Gastroesophageal sphincter (tissue), 4 donors: Measurements from ENCODE around the gene CGA. TPM values are rescaled to one million over a fixed set of nuclear protein-coding genes. Genes with fewer than 3 reads are reported as not detected.

ENCODE experiments used
- ATAC-seq: fragments of 150-250 bp; one replicate; pipeline ENCODE4 v1.9.1; 2016; ENCODE audit warnings: mild to moderate bottlenecking, moderate library complexity
- H3K27ac ChIP-seq, 4 donors: fragments of 200-600 bp; sonication (generic) in 3 of 4; 1 replicate in 3 of 4; 2 replicates in 1 of 4; pipeline ENCODE4 v1.5.1; 2016 to 2019
- H3K27me3 ChIP-seq: fragments of 200-600 bp; sonication (generic); one replicate; pipeline ENCODE4 v1.5.1; 2019
- H3K36me3 ChIP-seq, 2 donors: fragments of 200-600 bp; sonication (generic); one replicate each; pipeline ENCODE4 v1.5.1; 2019; ENCODE audit warnings: control low read depth in 1 of 2
- H3K4me1 ChIP-seq, 3 donors: fragments of 200-600 bp; sonication (generic); 1 replicate in 2 of 3; 2 replicates in 1 of 3; pipeline ENCODE4 v1.5.1; 2016 to 2019; ENCODE audit warnings: control low read depth in 2 of 3
- H3K4me3 ChIP-seq, 2 donors: fragments of 200-600 bp; sonication (generic); one replicate each; pipeline ENCODE4 v1.5.1; 2019; ENCODE audit warnings: mild to moderate bottlenecking in 1 of 2, moderate library complexity in 1 of 2
- H3K9me3 ChIP-seq, 3 donors: fragments of 200-600 bp; sonication (generic); one replicate each; pipeline ENCODE4 v1.5.1; 2017 to 2019; ENCODE audit warnings: control low read depth in 2 of 3
- CTCF ChIP-seq, 4 experiments: fragments of 200-600 bp in 2 of 4; fragments of 450-650 bp in 2 of 4; sonication (generic) in 1 of 4; IDR thresholded peaks; one replicate each; pipeline ENCODE4 v1.5.1; 2017 to 2019; ENCODE audit warnings: antibody characterized with exemption in 4 of 4, mild to moderate bottlenecking in 2 of 4, moderate library complexity in 2 of 4
- EP300 ChIP-seq: sonication (generic); formaldehyde crosslinking; IDR thresholded peaks from one replicate; pipeline ENCODE4 v1.6.1; 2017; ENCODE audit warnings: antibody characterized with exemption, mild to moderate bottlenecking
- POLR2A ChIP-seq, 2 donors: fragments of 450-650 bp; IDR thresholded peaks; one replicate each; pipeline ENCODE4 v1.6.1; 2017; ENCODE audit warnings: antibody characterized with exemption in 2 of 2, mild to moderate bottlenecking in 2 of 2, moderate library complexity in 1 of 2
- POLR2AphosphoS5 ChIP-seq: sonication (generic); formaldehyde crosslinking; IDR thresholded peaks from one replicate; pipeline ENCODE4 v1.6.1; 2017; ENCODE audit warnings: antibody characterized with exemption
- WGBS, 2 donors: methylation state at CpG; one replicate each; pipeline ENCODE4 v1.1.5; 2018; ENCODE audit warnings: low coverage in 1 of 2; 5-methylcytosine and 5-hydroxymethylcytosine counted together
- total RNA-seq, 4 donors: library from RNA; depleted of rRNA; stranded (reverse); fragments of >200 nt; gene quantifications; one replicate each; pipeline ENCODE4 v1.1.0, GENCODE V29; 2016

Gene CGA
- total RNA-seq, 4 donors from 2014 or later, result not detected

DNA sequence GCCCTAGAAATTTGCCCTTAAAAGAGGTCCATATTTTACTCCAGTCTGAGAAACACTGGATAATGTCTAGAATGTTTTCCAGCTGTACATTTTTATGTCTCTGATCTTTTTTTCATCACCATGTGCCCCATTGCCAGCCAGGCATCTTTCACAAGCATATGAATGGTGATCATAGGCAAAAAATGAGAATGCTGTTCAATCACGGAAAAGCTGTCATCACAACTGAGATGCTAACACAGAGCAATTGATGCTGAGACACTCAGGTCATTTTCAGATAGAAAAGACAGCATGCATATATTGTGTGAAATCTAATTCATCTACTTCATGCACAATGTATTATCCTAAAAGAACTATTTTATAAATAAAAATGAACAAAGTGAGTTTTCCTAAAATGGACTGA, 41.6 kb downstream of the CGA start:
- TF ChIP-seq EP300, result no peak
- TF ChIP-seq POLR2AphosphoS5, result no peak
- TF ChIP-seq POLR2A (IDR thresholded peaks at IDR 0.05), result no peak
- no peak for TF ChIP-seq CTCF (IDR thresholded peaks at IDR 0.05)

GRCh38 chr6:87049779-87050178, 45.1 kb downstream of the CGA start:
- H3K27me3 ChIP-seq, result no peaks in the 10 kb centered on the region
- no peak overlapping the region for H3K27ac ChIP-seq
- ATAC-seq, result no peak
- no peaks in the 10 kb centered on the region for H3K36me3 ChIP-seq
- 81% methylated on average over 1 of the region's 1 CpG; no CpG with 5 or more reads in 1 of the 2 donors for WGBS, 2 donors
- H3K9me3 ChIP-seq, result no peaks in the 10 kb centered on the region
- H3K4me1 ChIP-seq, result no peaks in the 10 kb centered on the region
- TF ChIP-seq CTCF (IDR thresholded peaks at IDR 0.05) (no peak), EP300 (no peak), POLR2A (IDR thresholded peaks at IDR 0.05) (no peak), POLR2AphosphoS5 (no peak)
- H3K4me3 ChIP-seq, result no peak overlapping the region

More for the DNA sequence above, 41.6 kb downstream of the CGA start:
- WGBS, 2 donors, result 67 to 80% methylated on average over 1 of the region's 1 CpG
- Histone ChIP-seq H3K27me3 (no peaks in the 10 kb centered on the region), H3K4me1 (no peaks in the 10 kb centered on the region), H3K27ac (no peak overlapping the region), H3K9me3 (no peaks in the 10 kb centered on the region), H3K36me3 (no peaks in the 10 kb centered on the region), H3K4me3 (no peak overlapping the region)
- ATAC-seq, result no peak

DNA sequence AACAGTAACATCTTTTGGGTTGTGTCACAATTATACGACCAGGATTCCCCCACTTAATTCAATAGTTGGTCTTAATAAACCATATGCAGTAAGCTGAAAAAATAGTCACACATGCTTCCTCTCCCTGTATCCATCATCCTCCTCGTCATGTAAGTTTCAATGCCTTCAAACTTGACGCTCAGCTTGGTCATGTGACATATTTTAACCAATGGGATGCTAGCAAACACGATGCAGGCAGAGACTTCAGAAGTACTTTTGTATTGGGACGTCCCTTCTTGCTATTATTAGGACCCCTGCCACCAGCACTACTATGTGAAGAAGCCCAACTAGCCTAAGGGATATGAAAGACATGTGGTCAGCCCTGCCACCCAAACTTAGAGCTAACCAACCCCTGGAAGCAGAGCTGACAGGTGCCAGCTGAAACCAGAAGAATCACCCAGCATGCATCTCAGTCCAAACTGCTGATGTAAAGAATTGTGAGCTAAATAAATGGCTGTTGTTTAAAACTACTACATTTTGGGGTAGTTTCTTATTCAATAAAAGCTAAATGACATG, 49.3 kb downstream of the CGA start:
- 57 to 66% methylated on average over 3 to 5 of the region's 5 CpGs for WGBS, 2 donors

GRCh38 chr6:87040729-87041128, 54.2 kb downstream of the CGA start:
- Histone ChIP-seq H3K27me3 (peaks cover 4% of the 10 kb centered on the region), H3K36me3 (no peaks in the 10 kb centered on the region), H3K9me3 (peaks cover 0 to 11% (median 0%) of the 10 kb centered on the region in 3 donors), H3K4me1 (no peaks in the 10 kb centered on the region), H3K4me3 (no peak overlapping the region), H3K27ac (no peak overlapping the region)
- 65 to 81% methylated on average over 4 of the region's 4 CpGs for WGBS, 2 donors
- TF ChIP-seq EP300 (no peak), POLR2A (IDR thresholded peaks at IDR 0.05) (no peak), POLR2AphosphoS5 (no peak), CTCF (IDR thresholded peaks at IDR 0.05) (no peak)
- no peak for ATAC-seq

More for the DNA sequence above, 49.3 kb downstream of the CGA start:
- H3K4me1 ChIP-seq, result no peaks in the 10 kb centered on the region
- H3K4me3 ChIP-seq, result no peak overlapping the region
- no peaks in the 10 kb centered on the region for H3K36me3 ChIP-seq
- H3K27me3 ChIP-seq, result no peaks in the 10 kb centered on the region
- H3K9me3 ChIP-seq, result peaks cover 0 to 11% (median 0%) of the 10 kb centered on the region in 3 donors
- TF ChIP-seq CTCF (IDR thresholded peaks at IDR 0.05) (no peak), POLR2AphosphoS5 (no peak), EP300 (no peak), POLR2A (IDR thresholded peaks at IDR 0.05) (no peak)
- no peak overlapping the region for H3K27ac ChIP-seq
- ATAC-seq, result no peak

Other genes with a start within 250 kb of the CGA start
- under 1 TPM in 3 of 4 donors, not detected in 1; 0.17 to 0.93 (median 0.81) TPM for gene HTR1E, start 157.6 kb downstream of the CGA start, total RNA-seq
- 10 to 100 TPM; 23.9 to 82.3 (median 54.5) TPM for gene ZNF292, start 60.5 kb upstream of the CGA start, total RNA-seq
- gene SMIM8, start 227.5 kb upstream of the CGA start, total RNA-seq, result 10 to 100 TPM in 1 of 4 donors, 1 to 10 TPM in 3; 5.2 to 13.4 (median 8.1) TPM
- gene GJB7, start 234.2 kb upstream of the CGA start, total RNA-seq, result not detected
- 1 to 10 TPM in 2 of 4 donors, under 1 TPM in 1, not detected in 1; 0.81 to 5.0 (median 1.6) TPM for gene C6orf163, start 249.7 kb upstream of the CGA start, total RNA-seq